ENCODE results near the gene LRP5. TPM values are rescaled to one million over a fixed set of nuclear protein-coding genes. Genes with fewer than 3 reads are reported as not detected.

The LRP5 gene
- polyA plus RNA-seq, 1 donor (not counting 4 experiments of a cell fraction or from before 2014, with no cell fraction given): 6.6 TPM

DNA sequence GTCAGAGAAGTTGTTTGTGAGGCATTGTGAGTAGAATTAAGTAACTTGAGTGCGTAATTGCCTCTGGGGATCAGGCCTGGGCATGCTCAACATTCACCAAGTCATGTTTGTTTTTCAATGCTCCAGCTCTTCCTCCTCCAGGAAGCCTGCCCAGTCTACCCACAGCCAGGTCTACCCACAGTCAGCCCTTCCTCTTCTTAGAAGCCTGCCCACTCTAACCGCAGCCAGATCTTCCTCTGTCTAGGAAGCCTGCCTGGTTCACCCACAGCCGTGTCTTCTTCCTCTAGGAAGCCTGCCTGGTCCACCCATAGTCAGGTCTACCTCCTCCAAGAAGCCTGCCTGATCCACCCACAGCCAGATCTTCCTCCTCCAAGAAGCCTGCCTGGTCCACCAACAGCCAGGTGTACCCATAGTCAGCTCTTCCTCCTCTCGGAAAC lies 25.0 kb downstream of the LRP5 start:
- H3K9me1 ChIP-seq (ENCODE audit: control insufficient read depth, extremely low read depth, insufficient read depth, low read length): no peaks in the 10 kb centered on the region
- peak overlapping the region; percentile 69 for H3K9ac ChIP-seq (ENCODE audit: control insufficient read depth, extremely low read depth, insufficient read depth, low read length)
- peaks cover 41% of the 10 kb centered on the region for H3K4me1 ChIP-seq (ENCODE audit: control insufficient read depth, extremely low read depth, insufficient read depth, low read length)
- H3K36me3 ChIP-seq (ENCODE audit: control insufficient read depth in 2 of 2, extremely low read depth in 1 of 2, insufficient read depth in 2 of 2, low read length in 2 of 2): no peaks in the 10 kb centered on the region
- peak overlapping the region; percentile 84 for H3K27ac ChIP-seq (ENCODE audit: control insufficient read depth, insufficient read depth, low read length)
- peaks cover 25% of the 10 kb centered on the region for H3K79me2 ChIP-seq (ENCODE audit: control insufficient read depth, insufficient read depth, low read length)
- H2AFZ ChIP-seq (ENCODE audit: control insufficient read depth, low read length): no peak overlapping the region
- FAIRE-seq: no peak
- H3K9me3 ChIP-seq (ENCODE audit: control insufficient read depth, low read depth, low read length): no peaks in the 10 kb centered on the region
- H3K27me3 ChIP-seq (ENCODE audit: control insufficient read depth, extremely low read depth, insufficient read depth, low read length): no peaks in the 10 kb centered on the region
- DNase-seq (ENCODE audit: low read depth, low spot score): peak; percentile 77
- H3K4me2 ChIP-seq (ENCODE audit: control insufficient read depth, extremely low read depth, insufficient read depth, low read depth, low read length): peak overlapping the region; percentile 85
- no peak overlapping the region for H3K4me3 ChIP-seq (ENCODE audit: control insufficient read depth in 2 of 3, extremely low read depth in 1 of 3, insufficient read depth in 2 of 3, low read depth in 1 of 3, low read length in 3 of 3)
- peaks cover 4% of the 10 kb centered on the region for H4K20me1 ChIP-seq (ENCODE audit: control insufficient read depth, extremely low read depth, insufficient read depth, low read length)
- dilution Hi-C loops (cut with MboI; ENCODE audit: extremely low pct_ligation_motif_present, low sequenced_read_pairs): no loop called here
- no peak for TF ChIP-seq EZH2 (IDR thresholded peaks at IDR 0.05; ENCODE audit: low read length)
- TF ChIP-seq, protein P1, sequence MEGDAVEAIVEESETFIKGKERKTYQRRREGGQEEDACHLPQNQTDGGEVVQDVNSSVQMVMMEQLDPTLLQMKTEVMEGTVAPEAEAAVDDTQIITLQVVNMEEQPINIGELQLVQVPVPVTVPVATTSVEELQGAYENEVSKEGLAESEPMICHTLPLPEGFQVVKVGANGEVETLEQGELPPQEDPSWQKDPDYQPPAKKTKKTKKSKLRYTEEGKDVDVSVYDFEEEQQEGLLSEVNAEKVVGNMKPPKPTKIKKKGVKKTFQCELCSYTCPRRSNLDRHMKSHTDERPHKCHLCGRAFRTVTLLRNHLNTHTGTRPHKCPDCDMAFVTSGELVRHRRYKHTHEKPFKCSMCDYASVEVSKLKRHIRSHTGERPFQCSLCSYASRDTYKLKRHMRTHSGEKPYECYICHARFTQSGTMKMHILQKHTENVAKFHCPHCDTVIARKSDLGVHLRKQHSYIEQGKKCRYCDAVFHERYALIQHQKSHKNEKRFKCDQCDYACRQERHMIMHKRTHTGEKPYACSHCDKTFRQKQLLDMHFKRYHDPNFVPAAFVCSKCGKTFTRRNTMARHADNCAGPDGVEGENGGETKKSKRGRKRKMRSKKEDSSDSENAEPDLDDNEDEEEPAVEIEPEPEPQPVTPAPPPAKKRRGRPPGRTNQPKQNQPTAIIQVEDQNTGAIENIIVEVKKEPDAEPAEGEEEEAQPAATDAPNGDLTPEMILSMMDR (optimal IDR thresholded peaks at IDR 0.05 in 1 of 3, IDR thresholded peaks at IDR 0.05 in 1 of 3, conservative IDR thresholded peaks at IDR 0.05 in 1 of 3; ENCODE audit: extremely low read depth in 1 of 3, insufficient read depth in 2 of 3, low read length in 3 of 3): no peak

DNA sequence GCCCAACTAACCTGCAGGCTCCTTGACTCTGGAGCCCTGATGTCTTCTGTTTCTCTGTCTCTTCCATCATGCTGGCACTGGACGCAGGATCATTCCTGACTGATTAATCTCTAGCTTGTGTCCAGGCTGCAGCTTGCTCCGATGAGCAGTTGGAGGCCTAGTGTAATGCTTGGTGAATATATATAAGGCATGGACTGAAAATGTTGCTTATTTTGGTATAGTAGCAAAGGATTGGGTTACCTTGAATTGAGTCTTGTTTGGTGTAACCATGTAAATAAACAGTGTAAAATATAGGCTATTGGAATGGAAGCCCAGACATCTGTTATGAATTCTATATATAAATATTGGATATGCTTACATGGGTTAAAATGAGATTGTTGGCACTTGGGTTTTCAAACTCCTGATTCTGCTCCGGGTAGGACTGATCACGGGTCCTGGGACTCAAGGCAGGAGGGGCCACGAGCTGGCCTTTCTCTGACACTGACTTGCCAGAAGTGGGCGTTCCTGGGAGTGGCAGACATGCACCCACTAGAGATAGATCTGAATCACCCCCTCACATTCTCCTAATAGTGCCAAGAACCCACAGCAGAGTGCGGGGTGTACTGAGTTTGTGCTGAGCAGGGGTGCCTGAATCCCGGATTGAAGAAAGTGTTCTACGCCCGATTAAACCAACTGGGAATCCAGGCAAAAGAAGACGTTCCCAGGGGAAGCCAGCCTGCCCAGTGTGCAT lies 25.8 kb downstream of the LRP5 start:
- TF ChIP-seq, protein P1 (optimal IDR thresholded peaks at IDR 0.05 in 1 of 3, IDR thresholded peaks at IDR 0.05 in 1 of 3, conservative IDR thresholded peaks at IDR 0.05 in 1 of 3; ENCODE audit: extremely low read depth in 1 of 3, insufficient read depth in 2 of 3, low read length in 3 of 3): no peak
- no peak for TF ChIP-seq EZH2 (IDR thresholded peaks at IDR 0.05; ENCODE audit: low read length)
- peak overlapping the region; percentile 37 for H2AFZ ChIP-seq (ENCODE audit: control insufficient read depth, low read length)
- H3K4me2 ChIP-seq (ENCODE audit: control insufficient read depth, extremely low read depth, insufficient read depth, low read depth, low read length): peak overlapping the region; percentile 85
- no peaks in the 10 kb centered on the region for H3K9me3 ChIP-seq (ENCODE audit: control insufficient read depth, low read depth, low read length)
- H3K9ac ChIP-seq (ENCODE audit: control insufficient read depth, extremely low read depth, insufficient read depth, low read length): peak overlapping the region; percentile 69
- H3K9me1 ChIP-seq (ENCODE audit: control insufficient read depth, extremely low read depth, insufficient read depth, low read length): no peaks in the 10 kb centered on the region
- H3K27me3 ChIP-seq (ENCODE audit: control insufficient read depth, extremely low read depth, insufficient read depth, low read length): no peaks in the 10 kb centered on the region
- no peaks in the 10 kb centered on the region for H3K36me3 ChIP-seq (ENCODE audit: control insufficient read depth in 2 of 2, extremely low read depth in 1 of 2, insufficient read depth in 2 of 2, low read length in 2 of 2)
- peak overlapping the region in 1 of 3 experiments; percentile 36 for H3K4me3 ChIP-seq (ENCODE audit: control insufficient read depth in 2 of 3, extremely low read depth in 1 of 3, insufficient read depth in 2 of 3, low read depth in 1 of 3, low read length in 3 of 3)
- peaks cover 49% of the 10 kb centered on the region for H3K4me1 ChIP-seq (ENCODE audit: control insufficient read depth, extremely low read depth, insufficient read depth, low read length)
- DNase-seq (ENCODE audit: low read depth, low spot score) (peak; percentile 68), FAIRE-seq (no peak)
- H3K79me2 ChIP-seq (ENCODE audit: control insufficient read depth, insufficient read depth, low read length): peaks cover 26% of the 10 kb centered on the region
- H4K20me1 ChIP-seq (ENCODE audit: control insufficient read depth, extremely low read depth, insufficient read depth, low read length): peaks cover 4% of the 10 kb centered on the region
- peak overlapping the region; percentile 84 for H3K27ac ChIP-seq (ENCODE audit: control insufficient read depth, insufficient read depth, low read length)
- dilution Hi-C loops (cut with MboI; ENCODE audit: extremely low pct_ligation_motif_present, low sequenced_read_pairs): no loop called here

Data from keratinocyte (primary cell).